Stimulated activated naive CD4-positive, alpha-beta T cell (primary cell): ENCODE measurements around the gene FIG4.
A peak's percentile ranks its signal among the peaks of the same experiment; 100 is the strongest.
"Not testable (repeated sequence)": the region's sequence is repeated elsewhere in the genome, so short reads cannot be mapped to it uniquely, and the experiment has no call there.

Experiments used
- DNase-seq, 6 experiments: peaks; one replicate each; lab custom pipeline; 2025; lab: John Stamatoyannopoulos, UW

Gene FIG4

GRCh38 chr6:109690737-109691621, at the start of gene FIG4, which contains the start of gene AK9:
Gene FIG4, plus strand, starts transcription at chr6:109691296. Its CDS starts 140 bp downstream, at chr6:109691436.
Gene AK9, minus strand, starts transcription at chr6:109691202. Its CDS starts 15,457 bp downstream, at chr6:109675745.
- DNase-seq = peak; percentile 75 to 87 (median 82)

GRCh38 chr6:109644131-109644530, 47.0 kb upstream of the FIG4 start:
- no peak for DNase-seq

GRCh38 chr6:109653264-109653663, 37.8 kb upstream of the FIG4 start:
- no peak for DNase-seq

- DNase-seq = no peak
Measured at GRCh38 chr6:109655761-109656262, 35.3 kb upstream of the FIG4 start.

- no peak for DNase-seq
Measured at GRCh38 chr6:109660526-109661320, 30.4 kb upstream of the FIG4 start.

- DNase-seq = no peak
Measured at GRCh38 chr6:109662192-109662591, 28.9 kb upstream of the FIG4 start.

GRCh38 chr6:109669811-109670210, 21.3 kb upstream of the FIG4 start:
- DNase-seq = no peak

GRCh38 chr6:109671733-109672132, 19.4 kb upstream of the FIG4 start:
- no peak for DNase-seq

- DNase-seq = no peak
Measured at GRCh38 chr6:109672175-109672574, 18.9 kb upstream of the FIG4 start.

GRCh38 chr6:109672839-109673238, 18.3 kb upstream of the FIG4 start:
- no peak for DNase-seq

- no peak for DNase-seq
Measured at GRCh38 chr6:109676724-109677123, 14.4 kb upstream of the FIG4 start.

GRCh38 chr6:109678240-109678639, 12.9 kb upstream of the FIG4 start:
- DNase-seq = no peak

GRCh38 chr6:109678661-109679505, 12.2 kb upstream of the FIG4 start:
- DNase-seq = not testable (repeated sequence)

- no peak for DNase-seq
Measured at GRCh38 chr6:109686566-109687265, 4.4 kb upstream of the FIG4 start.

GRCh38 chr6:109687271-109687761, 3.8 kb upstream of the FIG4 start:
- DNase-seq = no peak

GRCh38 chr6:109690373-109690736, 741 bp upstream of the FIG4 start:
- peak in 5 of 6 experiments; percentile 38 to 72 (median 56) for DNase-seq

GRCh38 chr6:109693111-109693510, 2.0 kb downstream of the FIG4 start:
- no peak for DNase-seq

GRCh38 chr6:109695468-109695867, 4.4 kb downstream of the FIG4 start:
- no peak for DNase-seq

GRCh38 chr6:109696355-109696754, 5.3 kb downstream of the FIG4 start:
- no peak for DNase-seq

- no peak for DNase-seq
Measured at GRCh38 chr6:109701221-109701620, 10.1 kb downstream of the FIG4 start.

- no peak for DNase-seq
Measured at GRCh38 chr6:109701774-109702173, 10.7 kb downstream of the FIG4 start.
